Stimulated activated CD8-positive, alpha-beta memory T cell treated with anti-CD3 and anti-CD28 coated beads, Interleukin-15, amount 100 ng/mL, for 24 hours (primary cell): ENCODE data around the gene PTPRJ.

Source experiments
- DNase-seq: peaks from one replicate; pipeline ENCODE4 v3.0.0-alpha.2; 2020; ENCODE audit warnings: low read depth

PTPRJ gene

GRCh38 chr11:47997063-47998053, 17.0 kb downstream of the PTPRJ start:
- DNase-seq, result no peak

- DNase-seq, result no peak
Measured at GRCh38 chr11:47998345-47998732, 18.0 kb downstream of the PTPRJ start.

GRCh38 chr11:47998733-47999359, 18.5 kb downstream of the PTPRJ start:
- no peak for DNase-seq

GRCh38 chr11:48000432-48000831, 20.1 kb downstream of the PTPRJ start:
- DNase-seq, result no peak

GRCh38 chr11:48001438-48002021, 21.2 kb downstream of the PTPRJ start:
- DNase-seq, result no peak

- no peak for DNase-seq
Measured at GRCh38 chr11:48002561-48002960, 22.2 kb downstream of the PTPRJ start.

GRCh38 chr11:48003926-48004325, 23.6 kb downstream of the PTPRJ start:
- no peak for DNase-seq

- DNase-seq, result no peak
Measured at GRCh38 chr11:48004456-48004855, 24.1 kb downstream of the PTPRJ start.

- DNase-seq, result no peak
Measured at GRCh38 chr11:48005136-48005535, 24.8 kb downstream of the PTPRJ start.

- DNase-seq, result no peak
Measured at GRCh38 chr11:48005831-48006270, 25.5 kb downstream of the PTPRJ start.

GRCh38 chr11:48006301-48006992, 26.1 kb downstream of the PTPRJ start:
- DNase-seq, result no peak

- DNase-seq, result no peak
Measured at GRCh38 chr11:48007677-48008076, 27.3 kb downstream of the PTPRJ start.

- DNase-seq, result no peak
Measured at GRCh38 chr11:48008951-48009270, 28.6 kb downstream of the PTPRJ start.

- DNase-seq, result no peak
Measured at GRCh38 chr11:48011102-48011797, 30.9 kb downstream of the PTPRJ start.

GRCh38 chr11:48011798-48012391, 31.5 kb downstream of the PTPRJ start:
- DNase-seq, result no peak

GRCh38 chr11:48013269-48013901, 33.0 kb downstream of the PTPRJ start:
- DNase-seq, result no peak

- DNase-seq, result no peak
Measured at GRCh38 chr11:48014917-48015316, 34.6 kb downstream of the PTPRJ start.

- DNase-seq, result no peak
Measured at GRCh38 chr11:48017105-48017830, 36.9 kb downstream of the PTPRJ start.

- no peak for DNase-seq
Measured at GRCh38 chr11:48017831-48018527, 37.6 kb downstream of the PTPRJ start.
